H1 (cell line): ENCODE results near the gene SHANK1. TPM values are rescaled to one million over a fixed set of nuclear protein-coding genes. Genes with fewer than 3 reads are reported as not detected.

ENCODE experiments used
- HDAC2 ChIP-seq, 2 experiments: fragments of 300-600 bp in 1 of 2; sonication (generic) in 1 of 2; IDR thresholded peaks; 2 replicates each; pipeline ENCODE4 v1.6.1; 2011 to 2012; ENCODE audit warnings: low read depth in 2 of 2, low read length in 2 of 2, mild to moderate bottlenecking in 2 of 2, moderate library complexity in 2 of 2, borderline replicate concordance in 1 of 2, inconsistent platforms in 1 of 2
- TAF7 ChIP-seq: optimal IDR thresholded peaks from 2 replicates; pipeline ENCODE3; 2011; ENCODE audit warnings: low read depth, mild to moderate bottlenecking, inconsistent platforms, low read length, moderate library complexity, borderline replicate concordance
- polyA plus RNA-seq, 7 experiments: library from polyadenylated mRNA; depleted of rRNA in 3 of 7; stranded (reverse) in 5 of 7; unstranded in 2 of 7; fragments of >200 nt in 5 of 7; fragments of 200-250 nt in 2 of 7; gene quantifications; 1 replicate in 5 of 7; 2 replicates in 1 of 7; 4 replicates in 1 of 7; pipeline versions ENCODE4 v1.2.1 to v1.2.3, GENCODE V29; 2011 to 2013; ENCODE audit warnings: missing spikeins in 2 of 7, mixed read lengths in 2 of 7
- total RNA-seq: library from RNA; stranded (reverse); fragmentation: NEBNext Ultra II Directional; extraction: Animal tissue kit (Norgen Biotek cat#: 25700); gene quantifications from 2 replicates; pipeline ENCODE4 v1.2.1, GENCODE V29; 2021
- TF ChIP-seq, protein P1 (sequence below): IDR thresholded peaks from 2 replicates; pipeline ENCODE4 v1.6.1; 2012; ENCODE audit warnings: inconsistent platforms

SHANK1 gene
- total and polyA plus RNA-seq, 2 of the 8 experiments (the other 6 are each of a cell fraction or from before 2014, with no cell fraction given) = 1.1 to 3.7 TPM

DNA sequence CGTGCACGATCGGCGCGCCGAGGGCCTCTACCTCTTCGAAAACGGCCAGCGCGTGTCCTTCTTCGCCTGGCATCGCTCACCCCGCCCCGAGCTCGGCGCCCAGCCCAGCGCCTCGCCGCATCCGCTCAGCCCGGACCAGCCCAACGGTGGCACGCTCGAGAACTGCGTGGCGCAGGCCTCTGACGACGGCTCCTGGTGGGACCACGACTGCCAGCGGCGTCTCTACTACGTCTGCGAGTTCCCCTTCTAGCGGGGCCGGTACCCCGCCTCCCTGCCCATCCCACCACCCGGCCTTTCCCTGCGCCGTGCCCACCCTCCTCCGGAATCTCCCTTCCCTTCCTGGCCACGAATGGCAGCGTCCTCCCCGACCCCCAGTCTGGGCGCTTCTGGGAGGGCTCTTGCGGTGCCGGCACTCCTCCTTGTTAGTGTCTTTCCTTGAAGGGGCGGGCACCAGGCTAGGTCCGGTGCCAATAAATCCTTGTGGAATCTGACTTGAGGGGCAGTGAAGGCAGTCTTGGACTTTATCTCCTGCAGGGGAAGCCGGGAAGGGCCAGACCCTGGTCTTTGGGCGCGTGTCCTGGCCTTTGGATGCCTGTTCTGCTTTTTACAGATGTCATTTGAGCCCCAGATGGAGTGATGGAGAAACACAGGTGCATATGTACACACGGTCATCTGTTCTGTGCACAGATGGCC is 5.8 kb upstream of the SHANK1 start (continued):
- peak; percentile 72 for TF ChIP-seq TAF7
- TF ChIP-seq HDAC2 (IDR thresholded peaks at IDR 0.05; ENCODE audit: borderline replicate concordance in 1 of 2, low read depth in 2 of 2, low read length in 2 of 2) = peak in 1 of 2 experiments; percentile 30; a peak in 1 of 4 replicates
- TF ChIP-seq, protein P1, sequence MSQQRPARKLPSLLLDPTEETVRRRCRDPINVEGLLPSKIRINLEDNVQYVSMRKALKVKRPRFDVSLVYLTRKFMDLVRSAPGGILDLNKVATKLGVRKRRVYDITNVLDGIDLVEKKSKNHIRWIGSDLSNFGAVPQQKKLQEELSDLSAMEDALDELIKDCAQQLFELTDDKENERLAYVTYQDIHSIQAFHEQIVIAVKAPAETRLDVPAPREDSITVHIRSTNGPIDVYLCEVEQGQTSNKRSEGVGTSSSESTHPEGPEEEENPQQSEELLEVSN = 0 out of 2 replicates have a peak, but pooled peaks have one; percentile 61
